ENCODE data around the gene AQP10.

- TF ChIP-seq, protein P1, sequence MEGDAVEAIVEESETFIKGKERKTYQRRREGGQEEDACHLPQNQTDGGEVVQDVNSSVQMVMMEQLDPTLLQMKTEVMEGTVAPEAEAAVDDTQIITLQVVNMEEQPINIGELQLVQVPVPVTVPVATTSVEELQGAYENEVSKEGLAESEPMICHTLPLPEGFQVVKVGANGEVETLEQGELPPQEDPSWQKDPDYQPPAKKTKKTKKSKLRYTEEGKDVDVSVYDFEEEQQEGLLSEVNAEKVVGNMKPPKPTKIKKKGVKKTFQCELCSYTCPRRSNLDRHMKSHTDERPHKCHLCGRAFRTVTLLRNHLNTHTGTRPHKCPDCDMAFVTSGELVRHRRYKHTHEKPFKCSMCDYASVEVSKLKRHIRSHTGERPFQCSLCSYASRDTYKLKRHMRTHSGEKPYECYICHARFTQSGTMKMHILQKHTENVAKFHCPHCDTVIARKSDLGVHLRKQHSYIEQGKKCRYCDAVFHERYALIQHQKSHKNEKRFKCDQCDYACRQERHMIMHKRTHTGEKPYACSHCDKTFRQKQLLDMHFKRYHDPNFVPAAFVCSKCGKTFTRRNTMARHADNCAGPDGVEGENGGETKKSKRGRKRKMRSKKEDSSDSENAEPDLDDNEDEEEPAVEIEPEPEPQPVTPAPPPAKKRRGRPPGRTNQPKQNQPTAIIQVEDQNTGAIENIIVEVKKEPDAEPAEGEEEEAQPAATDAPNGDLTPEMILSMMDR (IDR thresholded peaks at IDR 0.05): no peak
- no peak for TF ChIP-seq EP300 (IDR thresholded peaks at IDR 0.05)
- TF ChIP-seq POLR2A (IDR thresholded peaks at IDR 0.05): no peak
These were observed 44.1 kb upstream of the AQP10 start for GRCh38 chr1:154276797-154277196.
